Body of pancreas (tissue), 4 donors: ENCODE results near the gene RANBP1.

Experiments
- POLR2A ChIP-seq, 3 donors: fragments of 450-650 bp; IDR thresholded peaks; one replicate each; pipeline ENCODE4 v1.6.1; 2016; ENCODE audit warnings: antibody characterized with exemption in 3 of 3, mild to moderate bottlenecking in 2 of 3
- TF ChIP-seq, protein P1 (sequence below), 7 experiments: fragments of 450-650 bp in 4 of 7; fragments of 200-600 bp in 3 of 7; sonication (generic) in 3 of 7; IDR thresholded peaks; one replicate each; pipeline ENCODE4 v1.5.1; 2016 to 2019; ENCODE audit warnings: antibody characterized with exemption in 7 of 7

GRCh38 chr22:20175597-20175900, 59.6 kb downstream of the RANBP1 start:
- TF ChIP-seq, protein P1, sequence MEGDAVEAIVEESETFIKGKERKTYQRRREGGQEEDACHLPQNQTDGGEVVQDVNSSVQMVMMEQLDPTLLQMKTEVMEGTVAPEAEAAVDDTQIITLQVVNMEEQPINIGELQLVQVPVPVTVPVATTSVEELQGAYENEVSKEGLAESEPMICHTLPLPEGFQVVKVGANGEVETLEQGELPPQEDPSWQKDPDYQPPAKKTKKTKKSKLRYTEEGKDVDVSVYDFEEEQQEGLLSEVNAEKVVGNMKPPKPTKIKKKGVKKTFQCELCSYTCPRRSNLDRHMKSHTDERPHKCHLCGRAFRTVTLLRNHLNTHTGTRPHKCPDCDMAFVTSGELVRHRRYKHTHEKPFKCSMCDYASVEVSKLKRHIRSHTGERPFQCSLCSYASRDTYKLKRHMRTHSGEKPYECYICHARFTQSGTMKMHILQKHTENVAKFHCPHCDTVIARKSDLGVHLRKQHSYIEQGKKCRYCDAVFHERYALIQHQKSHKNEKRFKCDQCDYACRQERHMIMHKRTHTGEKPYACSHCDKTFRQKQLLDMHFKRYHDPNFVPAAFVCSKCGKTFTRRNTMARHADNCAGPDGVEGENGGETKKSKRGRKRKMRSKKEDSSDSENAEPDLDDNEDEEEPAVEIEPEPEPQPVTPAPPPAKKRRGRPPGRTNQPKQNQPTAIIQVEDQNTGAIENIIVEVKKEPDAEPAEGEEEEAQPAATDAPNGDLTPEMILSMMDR (IDR thresholded peaks at IDR 0.05), result no peak
- no peak for TF ChIP-seq POLR2A (IDR thresholded peaks at IDR 0.05)
